ENCODE measurements around the gene DNAJC27.

- TF ChIP-seq CTCF (IDR thresholded peaks at IDR 0.05) = no peak
- TF ChIP-seq POLR2A (IDR thresholded peaks at IDR 0.05) = no peak
- TF ChIP-seq POLR2AphosphoS5 (IDR thresholded peaks at IDR 0.05) = no peak
- no peak for TF ChIP-seq EP300 (IDR thresholded peaks at IDR 0.05; ENCODE audit: low read depth)
Observed at GRCh38 chr2:24923106-24923505, 48.6 kb downstream of the DNAJC27 start.

All from transverse colon (tissue), 4 donors.